NCI-H1105 (cell line): ENCODE data around the gene ADIRF.
"Not testable (repeated sequence)": the region's sequence is repeated elsewhere in the genome, so short reads cannot be mapped to it uniquely, and the experiment has no call there.

Experiments used
- DNase-seq: peaks from one replicate; lab custom pipeline; 2025; lab: John Stamatoyannopoulos, UW

The ADIRF gene

DNA sequence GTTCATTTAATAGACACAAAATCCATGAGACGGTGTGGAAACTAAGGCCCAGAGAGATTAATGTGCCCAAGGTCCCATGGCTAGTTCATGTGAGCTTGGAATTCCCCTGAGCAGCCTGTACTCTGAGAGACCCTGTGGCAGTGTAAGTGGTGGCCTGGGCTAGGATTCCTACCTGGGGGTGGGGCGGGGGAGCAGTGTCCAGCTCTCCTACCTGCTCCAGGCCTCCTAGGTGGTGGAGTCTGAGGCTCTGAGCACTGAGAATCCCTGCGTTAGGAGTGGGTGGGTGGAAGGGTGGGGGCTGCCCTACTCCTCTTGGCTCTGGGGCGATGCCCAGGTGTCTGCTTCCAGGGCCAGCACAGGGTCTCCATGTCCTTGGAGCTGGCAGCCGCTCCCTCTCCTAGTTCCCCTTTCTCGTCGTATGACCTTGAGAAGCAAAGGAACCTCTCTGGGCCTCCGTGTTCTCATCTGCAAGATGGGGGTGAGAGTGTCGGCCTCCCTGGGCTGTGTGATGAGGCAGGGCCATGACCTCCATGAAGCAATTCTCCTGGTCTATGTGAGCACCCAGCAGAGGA, 7.3 kb upstream of the ADIRF start:
- DNase-seq = no peak

DNA sequence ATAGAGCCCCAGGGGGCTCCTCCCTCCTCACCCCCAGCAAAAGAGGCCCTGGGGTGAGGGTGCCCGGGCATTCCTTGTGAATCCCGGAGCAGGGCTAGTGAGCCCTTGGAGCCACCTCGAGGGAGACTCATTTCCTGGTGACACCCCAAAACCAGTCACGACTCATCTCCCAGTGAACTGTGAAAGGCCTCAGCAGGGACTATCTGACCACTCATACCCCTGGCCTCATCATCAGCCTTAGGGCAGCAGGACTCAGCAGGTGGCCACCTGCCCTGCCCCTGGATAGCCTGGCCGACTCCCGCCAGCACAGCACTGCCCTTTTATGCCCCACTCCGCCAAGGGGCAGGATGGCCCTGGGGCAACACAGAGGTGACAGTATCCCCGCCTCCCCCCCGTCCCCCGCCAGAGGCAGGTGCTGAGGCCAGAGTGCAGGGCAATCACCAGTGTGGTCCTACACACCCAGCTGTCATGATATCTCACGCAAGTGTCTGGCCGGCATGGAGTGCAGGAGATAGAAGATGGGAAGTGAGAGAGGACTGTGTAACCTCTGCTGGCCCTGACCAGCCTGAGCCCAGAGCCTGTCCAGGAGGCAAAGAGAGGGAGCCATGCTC, 6.7 kb upstream of the ADIRF start:
- DNase-seq = no peak

DNA sequence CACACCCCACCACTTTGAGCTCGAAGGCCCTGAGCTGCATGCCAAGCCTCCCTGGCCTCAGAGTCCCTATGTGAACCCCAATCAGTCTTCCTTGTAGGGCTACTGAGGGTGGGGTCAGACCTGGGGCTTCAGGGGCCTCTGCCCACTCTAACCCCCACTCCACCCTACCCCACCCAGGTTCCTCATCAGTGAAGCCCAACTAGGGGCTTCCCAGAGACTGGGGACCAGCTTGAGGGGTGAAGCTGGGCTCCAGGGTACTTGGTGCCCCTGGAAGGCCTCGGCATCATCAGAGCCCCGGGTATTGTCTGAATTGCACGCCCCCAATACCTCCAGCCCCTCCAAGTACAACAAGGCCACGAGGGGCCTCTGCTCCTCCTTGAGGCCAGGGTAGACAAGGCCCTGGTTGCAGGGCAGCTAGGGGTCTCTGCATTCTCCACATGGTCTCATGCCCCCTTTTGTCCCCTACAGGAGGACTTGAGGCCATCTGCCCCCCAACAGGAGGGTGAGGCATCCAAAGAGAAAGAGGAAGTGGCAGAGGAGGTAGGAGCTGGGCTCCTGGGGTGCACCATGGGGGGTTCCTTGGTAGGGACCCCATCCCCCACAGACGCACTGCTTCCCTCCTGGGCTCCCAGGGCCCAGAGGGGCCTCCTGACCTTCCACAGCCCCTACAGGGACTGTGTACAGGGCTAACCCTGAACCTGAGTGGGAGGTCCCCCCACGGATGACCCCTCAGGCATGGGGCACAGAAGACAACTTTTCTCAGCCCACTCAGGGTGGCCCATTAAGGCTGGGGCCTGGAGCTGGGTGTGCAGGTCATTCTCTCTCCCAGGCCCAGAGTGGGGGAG, 5.9 kb upstream of the ADIRF start:
- no peak for DNase-seq

DNA sequence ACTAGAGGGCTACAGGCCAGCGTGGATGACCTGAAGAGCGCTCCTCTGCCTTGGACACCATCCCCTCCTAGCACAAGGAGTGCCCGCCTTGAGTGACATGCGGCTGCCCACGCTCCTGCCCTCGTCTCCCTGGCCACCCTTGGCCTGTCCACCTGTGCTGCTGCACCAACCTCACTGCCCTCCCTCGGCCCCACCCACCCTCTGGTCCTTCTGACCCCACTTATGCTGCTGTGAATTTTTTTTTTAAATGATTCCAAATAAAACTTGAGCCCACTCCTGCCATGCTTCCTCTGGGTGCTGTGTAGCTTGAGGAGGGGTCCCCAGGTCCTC, 5.3 kb upstream of the ADIRF start:
- DNase-seq = no peak

GRCh38 chr10:86963341-86963919, 4.9 kb upstream of the ADIRF start:
- no peak for DNase-seq

DNA sequence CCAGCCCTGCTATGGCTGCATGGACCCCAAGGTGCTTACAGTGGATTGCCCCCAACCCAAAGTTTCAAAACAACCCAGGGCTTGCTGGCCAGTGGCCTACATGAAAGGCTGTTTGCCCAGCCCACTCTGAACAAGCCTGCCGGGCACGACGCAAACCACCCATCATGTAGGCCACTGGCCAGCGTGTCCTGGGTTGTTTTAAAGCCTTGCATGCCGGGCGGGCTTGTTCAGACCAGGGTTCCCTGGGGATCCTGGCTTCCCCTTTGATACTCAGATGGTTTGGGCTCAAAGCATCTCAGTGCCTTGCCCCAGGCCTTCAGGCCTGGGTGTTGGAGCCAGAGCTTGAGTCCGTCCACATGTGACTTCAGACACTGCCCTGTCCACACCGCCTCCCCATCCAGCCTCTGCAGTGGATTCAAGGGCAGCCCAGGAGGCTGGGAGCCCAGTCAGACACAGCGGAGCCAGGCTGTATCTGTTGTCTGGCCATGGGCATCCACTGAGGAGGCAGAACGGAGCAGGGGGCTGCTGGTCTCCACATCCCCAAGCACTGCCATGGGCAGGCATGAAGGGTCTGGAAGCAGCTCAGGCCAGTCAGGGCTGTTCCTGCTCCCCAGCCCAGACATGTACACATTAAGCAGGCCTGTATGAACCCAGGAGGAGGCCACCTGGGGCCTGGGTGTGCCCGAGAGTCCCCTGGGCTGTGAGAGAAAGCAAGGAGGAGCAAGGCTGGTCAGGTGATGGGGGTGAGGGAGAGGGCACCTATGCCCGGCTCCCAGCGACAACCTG, 4.0 kb upstream of the ADIRF start:
- DNase-seq = no peak

- DNase-seq = no peak
Observed at GRCh38 chr10:86964847-86965190, 3.5 kb upstream of the ADIRF start.

GRCh38 chr10:86965986-86966654, 2.2 kb upstream of the ADIRF start:
- DNase-seq = no peak

- DNase-seq = no peak
Observed at GRCh38 chr10:86967481-86967941, 771 bp upstream of the ADIRF start.

GRCh38 chr10:86968994-86969355, 693 bp downstream of the ADIRF start:
- DNase-seq = no peak

DNA sequence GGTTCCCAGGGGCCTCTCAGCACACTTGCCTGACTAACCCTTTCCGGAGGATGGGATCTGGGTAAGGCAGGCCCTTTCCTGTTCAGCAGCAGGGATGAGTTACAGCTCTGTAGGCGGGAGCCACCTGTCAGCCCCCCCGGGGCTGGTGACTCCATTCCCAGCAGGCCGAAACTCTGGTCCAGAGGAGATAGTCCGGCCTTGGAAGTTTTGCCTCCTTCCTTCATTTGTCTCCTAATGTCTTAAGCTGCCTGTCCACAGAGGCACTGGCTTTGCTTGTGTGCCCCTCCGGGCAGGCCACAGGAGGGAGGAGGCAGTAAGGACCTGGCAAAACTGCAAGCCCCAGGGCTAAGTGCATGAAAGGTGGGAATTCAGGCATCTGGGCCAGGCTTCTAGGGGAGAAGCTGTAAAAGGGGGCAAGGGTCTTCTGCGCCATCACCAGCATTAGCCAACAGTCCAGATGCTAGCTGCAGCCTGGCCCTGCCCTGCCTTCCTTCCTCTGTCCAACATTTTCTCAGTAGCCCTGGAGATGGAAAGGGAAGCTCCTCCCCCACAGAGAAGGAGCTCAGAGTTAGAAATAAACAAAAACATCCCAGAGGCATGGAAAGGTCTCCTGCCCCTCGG, 1.2 kb downstream of the ADIRF start:
- no peak for DNase-seq

- DNase-seq = no peak
Observed at GRCh38 chr10:86970162-86970981, 2.1 kb downstream of the ADIRF start.

DNA sequence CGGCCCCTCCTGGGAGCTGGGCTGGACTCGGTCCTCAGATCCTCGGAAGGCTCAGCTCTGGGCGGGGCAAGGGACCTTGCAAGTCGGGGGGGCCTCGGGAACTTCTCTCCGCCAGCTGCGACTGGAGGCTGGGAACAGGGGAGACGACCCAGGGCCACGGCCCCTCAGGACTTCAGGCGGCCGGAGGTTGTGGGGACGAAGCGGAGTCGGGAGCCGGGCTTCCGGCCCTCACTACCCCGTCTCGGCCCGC, 2.6 kb downstream of the ADIRF start:
- DNase-seq = no peak

- no peak for DNase-seq
Observed at GRCh38 chr10:86971232-86971991, 3.1 kb downstream of the ADIRF start.

DNA sequence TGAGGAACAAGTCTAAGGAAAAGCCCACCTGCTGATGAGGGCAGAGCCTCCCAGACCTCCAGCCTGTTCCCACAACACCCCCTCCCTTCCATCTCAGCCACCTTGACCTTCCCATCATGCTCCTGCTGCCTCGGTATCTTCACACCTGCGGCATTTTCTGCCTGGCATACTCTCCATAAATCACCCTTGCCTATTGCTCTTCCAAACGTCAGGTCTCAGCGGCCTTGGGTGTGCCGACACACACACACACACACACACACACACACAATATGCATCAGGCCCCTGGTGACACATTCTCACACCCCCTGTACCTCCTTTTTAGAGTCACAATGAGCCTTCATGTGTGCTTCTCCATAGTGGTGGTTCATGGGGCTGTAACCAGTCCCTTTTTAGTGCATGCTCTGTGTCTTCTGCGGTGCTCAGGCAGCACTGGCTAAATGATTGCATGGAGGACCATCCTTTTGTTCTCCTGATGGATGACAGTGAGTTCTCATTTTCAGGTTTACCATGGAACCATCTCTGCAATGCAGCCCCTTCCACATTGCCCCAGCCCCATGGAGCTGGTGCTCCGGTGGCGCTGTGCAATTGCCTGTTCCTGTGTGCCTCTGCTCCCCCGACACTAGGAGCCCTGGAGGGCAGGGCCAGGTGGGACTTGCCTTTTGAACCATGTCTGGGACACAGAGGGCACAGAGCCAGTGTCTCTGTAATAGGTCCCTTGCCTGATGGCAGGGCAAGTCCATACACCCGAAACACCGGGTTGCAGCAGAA, 4.5 kb downstream of the ADIRF start:
- no peak for DNase-seq

GRCh38 chr10:86974484-86974883, 6.2 kb downstream of the ADIRF start:
- DNase-seq = no peak

GRCh38 chr10:86976362-86977056, 8.2 kb downstream of the ADIRF start:
- no peak for DNase-seq

DNA sequence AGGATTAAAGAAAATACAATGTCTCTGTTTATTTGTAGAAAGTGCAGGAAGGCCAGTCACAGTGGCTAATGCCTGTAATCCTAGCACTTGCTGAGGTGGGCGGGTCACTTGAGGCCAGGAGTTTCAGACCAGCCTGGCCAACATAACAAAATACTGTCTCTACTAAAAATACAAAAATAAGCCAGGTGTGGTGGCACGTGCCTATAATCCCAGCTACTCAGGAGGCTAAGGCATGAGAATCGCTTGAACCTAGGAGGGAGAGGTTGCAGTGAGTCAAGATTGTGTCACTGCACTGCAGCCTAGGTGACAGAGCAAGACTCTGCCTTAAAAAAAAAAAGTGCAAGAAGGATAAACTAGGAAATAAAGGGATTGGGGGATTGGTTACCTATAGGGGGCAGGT, 10.2 kb downstream of the ADIRF start:
- not testable (repeated sequence) for DNase-seq
